Lower lobe of right lung (tissue), 2 donors: Measurements from ENCODE around the gene CSF2. TPM values are rescaled to one million over a fixed set of nuclear protein-coding genes. Genes with fewer than 3 reads are reported as not detected.
A peak's percentile ranks its signal among the peaks of the same experiment; 100 is the strongest.

Source experiments
- ATAC-seq, 2 donors: fragments of 200-7000 bp; cut with Tn5 transposase; one replicate each; pipeline ENCODE4 v1.9.1; 2020 to 2022; ENCODE audit warnings: mild to moderate bottlenecking in 2 of 2, moderate library complexity in 2 of 2
- DNase-seq: peaks from one replicate; pipeline ENCODE4 v3.0.0-alpha.2; 2020
- H3K27ac ChIP-seq: fragments of 200-600 bp; one replicate; pipeline ENCODE4 v1.8.0; 2022
- H3K27me3 ChIP-seq: fragments of 200-600 bp; one replicate; pipeline ENCODE4 v1.8.0; 2022; ENCODE audit warnings: low read depth
- H3K36me3 ChIP-seq: fragments of 200-600 bp; one replicate; pipeline ENCODE4 v1.8.0; 2022; ENCODE audit warnings: mild to moderate bottlenecking
- H3K4me1 ChIP-seq: fragments of 200-600 bp; one replicate; pipeline ENCODE4 v1.8.0; 2022
- H3K4me3 ChIP-seq: fragments of 200-600 bp; one replicate; pipeline ENCODE4 v1.8.0; 2022; ENCODE audit warnings: mild to moderate bottlenecking
- H3K9me3 ChIP-seq: fragments of 200-600 bp; one replicate; pipeline ENCODE4 v1.8.0; 2022
- CTCF ChIP-seq: fragments of 200-600 bp; IDR thresholded peaks from one replicate; pipeline ENCODE4 v1.8.0; 2022; ENCODE audit warnings: antibody characterized with exemption, mild to moderate bottlenecking
- intact Hi-C: fragments of 100-400 bp; cut with DNase I; formaldehyde crosslinking; loops from one replicate; pipeline ENCODE4 v1.11.0; 2022
- total RNA-seq: library from RNA; stranded (reverse); fragmentation: NEBNext Ultra II Directional; extraction: Animal tissue kit (Norgen Biotek cat#: 25700); gene quantifications from one replicate; pipeline ENCODE4 v1.2.1, GENCODE V29; 2021
- donor health status: DM: no; HTN: yes; CAD: no; lungs with severe emphysema.

Gene CSF2
- total RNA-seq, 1 donor from 2014 or later: 3.9 TPM

- no peak for ATAC-seq
- intact Hi-C loops: no loop called here
- Histone ChIP-seq H3K9me3 (no peaks in the 10 kb centered on the region), H3K4me3 (no peak overlapping the region), H3K27me3 (no peaks in the 10 kb centered on the region), H3K36me3 (no peaks in the 10 kb centered on the region), H3K4me1 (no peaks in the 10 kb centered on the region), H3K27ac (no peak overlapping the region)
- DNase-seq: no peak
- TF ChIP-seq CTCF: no peak
These were observed 14.9 kb upstream of the CSF2 start for GRCh38 chr5:132058646-132059042.

GRCh38 chr5:132059043-132059695, 14.4 kb upstream of the CSF2 start:
- DNase-seq (peak; percentile 36), ATAC-seq (no peak)
- intact Hi-C loops: no loop called here

GRCh38 chr5:132059696-132060500, 13.7 kb upstream of the CSF2 start:
- Histone ChIP-seq H3K27ac (no peak overlapping the region), H3K4me1 (peaks cover 3% of the 10 kb centered on the region), H3K9me3 (no peaks in the 10 kb centered on the region), H3K36me3 (no peaks in the 10 kb centered on the region), H3K27me3 (no peaks in the 10 kb centered on the region), H3K4me3 (no peak overlapping the region)
- ATAC-seq: no peak
- TF ChIP-seq CTCF: no peak
- intact Hi-C loops: no loop called here
- peak; percentile 39 for DNase-seq

More at GRCh38 chr5:132059043-132059695, 14.4 kb upstream of the CSF2 start:
- Histone ChIP-seq H3K27ac (no peak overlapping the region), H3K4me1 (no peaks in the 10 kb centered on the region), H3K36me3 (no peaks in the 10 kb centered on the region), H3K9me3 (no peaks in the 10 kb centered on the region), H3K4me3 (no peak overlapping the region), H3K27me3 (no peaks in the 10 kb centered on the region)
- no peak for TF ChIP-seq CTCF

GRCh38 chr5:132060501-132061161, 13.0 kb upstream of the CSF2 start, which contains the start of gene IL3:
IL3 (plus strand) TSS chr5:132060655; CDS start chr5:132060707, 52 bp downstream.
- ATAC-seq (no peak), DNase-seq (no peak)
- Histone ChIP-seq H3K27me3 (no peaks in the 10 kb centered on the region), H3K4me3 (no peak within 1 kb of the TSS), H3K9me3 (no peaks in the 10 kb centered on the region), H3K4me1 (peaks cover 6% of the 10 kb centered on the region), H3K36me3 (no peaks in the 10 kb centered on the region), H3K27ac (no peak within 1 kb of the TSS)
- intact Hi-C loops: no loop called here
- no peak for TF ChIP-seq CTCF

GRCh38 chr5:132063090-132063911, 10.3 kb upstream of the CSF2 start:
- no peak overlapping the region for H3K4me3 ChIP-seq
- no peaks in the 10 kb centered on the region for H3K9me3 ChIP-seq
- peaks cover 6% of the 10 kb centered on the region for H3K4me1 ChIP-seq
- peak; percentile 69 to 72 for ATAC-seq
- TF ChIP-seq CTCF: peak; percentile 99
- H3K36me3 ChIP-seq: no peaks in the 10 kb centered on the region
- peak; percentile 76 for DNase-seq
- intact Hi-C loops: no loop called here
- no peak overlapping the region for H3K27ac ChIP-seq
- H3K27me3 ChIP-seq: no peaks in the 10 kb centered on the region
